GM12878 (cell line): ENCODE results near the gene SUPT7L. TPM values are rescaled to one million over a fixed set of nuclear protein-coding genes. Genes with fewer than 3 reads are reported as not detected.

ENCODE experiments used
- BACH1 ChIP-seq: fragments of 450-650 bp; IDR thresholded peaks from 2 replicates; pipeline ENCODE4 v1.6.1; 2017; ENCODE audit warnings: mild to moderate bottlenecking, borderline replicate concordance
- CBX3 ChIP-seq: fragments of 200-600 bp; sonication (generic); IDR thresholded peaks from 2 replicates; pipeline ENCODE4 v1.6.1; 2016; ENCODE audit warnings: low read depth, borderline replicate concordance
- CEBPB ChIP-seq, 2 experiments: fragments of 150-350 bp in 1 of 2; IDR thresholded peaks; 2 replicates each; pipeline ENCODE4 v1.6.1; 2012 to 2014; ENCODE audit warnings: low read depth in 2 of 2, low read length in 2 of 2, borderline replicate concordance in 1 of 2, inconsistent platforms in 1 of 2
- CTCF ChIP-seq, 3 experiments: IDR thresholded peaks in 2 of 3; conservative IDR thresholded peaks in 1 of 3; 2 replicates each; pipeline ENCODE4 v1.5.1; 2011; ENCODE audit warnings: low read depth in 3 of 3, low read length in 3 of 3, mild to moderate bottlenecking in 3 of 3, control low read depth in 2 of 3, moderate library complexity in 2 of 3, inconsistent platforms in 1 of 3, mixed read lengths in 1 of 3; ENCODE audit not compliant: control insufficient read depth in 2 of 3, insufficient read depth in 1 of 3; ENCODE audit errors: extremely low read depth in 1 of 3
- GATAD2B ChIP-seq: fragments of 450-650 bp; conservative IDR thresholded peaks from 2 replicates; pipeline ENCODE4 v1.6.1; 2017; ENCODE audit warnings: low read depth, mild to moderate bottlenecking, moderate library complexity
- IRF4 ChIP-seq: IDR thresholded peaks from 2 replicates; pipeline ENCODE4 v1.6.1; 2011; ENCODE audit warnings: low read depth, low read length
- MXI1 ChIP-seq: fragments of 150-350 bp; IDR thresholded peaks from 2 replicates; pipeline ENCODE4 v1.6.1; 2011; ENCODE audit warnings: low read depth, mild to moderate bottlenecking, inconsistent platforms, low read length, improper control_type of control experiment
- NR2C1 ChIP-seq: fragments of 450-650 bp; IDR thresholded peaks from 2 replicates; pipeline ENCODE4 v1.6.1; 2017; ENCODE audit warnings: antibody characterized with exemption, mild to moderate bottlenecking, moderate library complexity
- PKNOX1 ChIP-seq: fragments of 450-650 bp; IDR thresholded peaks from 2 replicates; pipeline ENCODE4 v1.6.1; 2016; ENCODE audit warnings: mild to moderate bottlenecking
- RAD21 ChIP-seq: IDR thresholded peaks from 2 replicates; pipeline ENCODE4 v1.6.1; 2011; ENCODE audit warnings: mild to moderate bottlenecking, low read depth, low read length, moderate library complexity; ENCODE audit not compliant: insufficient read depth
- SMC3 ChIP-seq: IDR thresholded peaks from 2 replicates; pipeline ENCODE4 v1.6.1; 2011; ENCODE audit warnings: low read length, improper control_type of control experiment, borderline replicate concordance
- SPI1 ChIP-seq: IDR thresholded peaks from 2 replicates; pipeline ENCODE4 v1.6.1; 2011; ENCODE audit warnings: low read depth, mild to moderate bottlenecking, low read length, moderate library complexity, borderline replicate concordance; ENCODE audit not compliant: insufficient read depth
- STAT3 ChIP-seq: IDR thresholded peaks from 2 replicates; pipeline ENCODE4 v1.6.1; 2011; ENCODE audit warnings: low read depth, low read length, improper control_type of control experiment
- ZBTB4 ChIP-seq: fragments of 450-650 bp; formaldehyde crosslinking; IDR thresholded peaks from 2 replicates; pipeline ENCODE4 v1.4.0; 2022; ENCODE audit warnings: mild to moderate bottlenecking, moderate library complexity
- ZNF274 ChIP-seq: IDR thresholded peaks from one replicate; pipeline ENCODE4 v1.8.0; 2011; ENCODE audit not compliant: insufficient read length, insufficient read depth
- ZNF592 ChIP-seq: fragments of 450-650 bp; IDR thresholded peaks from 2 replicates; pipeline ENCODE4 v1.6.1; 2017; ENCODE audit warnings: mild to moderate bottlenecking, moderate library complexity
- ZSCAN29 ChIP-seq: fragments of 450-650 bp; IDR thresholded peaks from 2 replicates; pipeline ENCODE4 v1.6.1; 2017; ENCODE audit warnings: mild to moderate bottlenecking, moderate library complexity
- polyA plus RNA-seq, 11 experiments: library from polyadenylated mRNA; depleted of rRNA in 4 of 11; unstranded in 6 of 11; stranded (reverse) in 5 of 11; fragments of >200 nt; fragmentation: Nextera tagmentation in 4 of 11; fragmentation: Illumina TruSeq in 1 of 11; extraction: Ambion mirVana in 4 of 11; extraction: Trizol in 1 of 11; gene quantifications; 1 replicate in 1 of 11; 2 replicates in 10 of 11; pipeline versions ENCODE4 v1.2.1 to v1.2.3, GENCODE V29; 2011 to 2016; ENCODE audit warnings: inconsistent platforms in 2 of 11, missing spikeins in 2 of 11, low read depth in 1 of 11
- total RNA-seq, 4 experiments: library from RNA; depleted of rRNA in 3 of 4; stranded (reverse); fragments of >200 nt in 3 of 4; fragmentation: Illumina TruSeq in 1 of 4; extraction: Trizol in 1 of 4; gene quantifications; 2 replicates each; pipeline versions ENCODE4 v1.2.1 to v1.2.3, GENCODE V29; 2013 to 2021

SUPT7L gene
- total and polyA plus RNA-seq, 10 of the 15 experiments (the other 5 are each of a cell fraction or from before 2014, with no cell fraction given) = 10.2 to 43.7 (median 21.3) TPM

GRCh38 chr2:27683390-27684071 is 20.1 kb upstream of the SUPT7L start (continued):
- TF ChIP-seq STAT3 (no peak), ZNF274 (no peak), ZNF592 (peak; percentile 91), BACH1 (no peak), CEBPB (IDR thresholded peaks at IDR 0.05; ENCODE audit: borderline replicate concordance in 1 of 2, low read depth in 2 of 2, low read length in 2 of 2) (no peak), RAD21 (peak; percentile 71), ZSCAN29 (0 out of 2 replicates have a peak, but pooled peaks have one; percentile 43), MXI1 (no peak), NR2C1 (no peak), CTCF (IDR thresholded peaks at IDR 0.05 in 2 of 3, conservative IDR thresholded peaks at IDR 0.05 in 1 of 3; ENCODE audit: control insufficient read depth in 2 of 3, extremely low read depth in 1 of 3, insufficient read depth in 1 of 3, low read depth in 3 of 3, low read length in 3 of 3) (peak; percentile 94 to 99 (median 99)), IRF4 (0 out of 2 replicates have a peak, but pooled peaks have one; percentile 10), GATAD2B (no peak), CBX3 (no peak), SPI1 (no peak), ZBTB4 (CRISPR knock-in tag) (no peak), PKNOX1 (peak; percentile 41; the same call in 1 of the 2 replicates), SMC3 (peak; percentile 80)
